ENCODE measurements around the gene MRPL4.
"Not testable (repeated sequence)": the region's sequence is repeated elsewhere in the genome, so short reads cannot be mapped to it uniquely, and the experiment has no call there.

Gene MRPL4

DNA sequence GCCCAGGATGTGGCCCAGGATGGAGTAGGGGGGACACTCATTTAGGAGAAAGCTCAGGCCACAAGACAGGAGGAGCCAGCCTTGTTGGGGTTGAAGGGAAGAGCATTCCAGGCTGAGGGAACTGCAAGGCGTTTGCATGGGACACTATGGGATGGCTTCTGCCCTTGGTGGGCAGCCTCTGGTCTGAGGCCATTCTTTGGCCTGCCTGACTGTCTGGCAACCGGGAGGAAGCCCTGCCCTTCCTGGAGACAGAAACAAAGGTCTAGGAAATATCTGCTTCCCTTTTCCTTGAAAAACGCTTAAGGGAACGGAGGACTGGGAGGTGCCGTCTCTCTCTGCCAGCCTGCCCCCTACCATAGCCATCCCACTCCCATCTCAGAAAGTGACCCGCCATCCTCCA is 16.1 kb downstream of the MRPL4 start:
- no peak for DNase-seq

DNA sequence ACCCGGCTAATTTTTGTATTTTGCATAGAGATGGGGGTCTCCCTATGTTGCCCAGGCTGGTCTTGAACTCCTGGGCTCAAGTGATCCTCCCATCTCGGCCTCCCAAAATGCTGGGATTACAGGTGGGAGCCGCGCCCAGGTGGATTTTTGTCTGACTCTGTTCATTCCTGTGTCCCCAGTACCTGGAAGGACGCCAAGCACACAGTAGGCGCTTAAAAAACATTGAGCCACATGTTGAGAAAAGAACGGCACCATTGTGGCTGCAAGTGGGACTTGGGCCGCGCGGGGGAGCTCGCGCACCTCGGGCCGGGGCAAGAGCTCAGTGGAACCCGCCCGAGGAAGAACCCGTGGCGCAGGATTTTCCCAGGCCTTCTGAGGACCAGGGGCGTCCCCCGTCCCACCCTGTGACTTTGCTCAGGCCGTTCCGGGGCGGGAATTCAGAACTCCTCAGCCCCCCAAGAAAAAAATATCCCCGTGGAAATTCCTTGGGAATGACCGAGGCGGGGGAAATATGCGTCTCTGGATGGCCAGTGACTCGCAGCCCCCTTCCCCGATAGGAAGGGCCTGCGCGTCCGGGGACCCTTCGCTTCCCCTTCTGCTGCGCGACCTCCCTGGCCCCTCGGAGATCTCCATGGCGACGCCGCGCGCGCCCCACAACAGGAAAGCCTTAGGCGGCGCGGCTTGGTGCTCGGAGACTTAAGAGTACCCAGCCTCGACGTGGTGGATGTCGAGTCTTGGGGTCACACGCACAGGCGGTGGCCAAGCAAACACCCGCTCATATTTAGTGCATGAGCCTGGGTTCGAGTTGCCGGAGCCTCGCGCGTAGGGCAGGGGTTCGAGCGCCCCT is 17.5 kb downstream of the MRPL4 start:
- peak; percentile 35 for DNase-seq

DNA sequence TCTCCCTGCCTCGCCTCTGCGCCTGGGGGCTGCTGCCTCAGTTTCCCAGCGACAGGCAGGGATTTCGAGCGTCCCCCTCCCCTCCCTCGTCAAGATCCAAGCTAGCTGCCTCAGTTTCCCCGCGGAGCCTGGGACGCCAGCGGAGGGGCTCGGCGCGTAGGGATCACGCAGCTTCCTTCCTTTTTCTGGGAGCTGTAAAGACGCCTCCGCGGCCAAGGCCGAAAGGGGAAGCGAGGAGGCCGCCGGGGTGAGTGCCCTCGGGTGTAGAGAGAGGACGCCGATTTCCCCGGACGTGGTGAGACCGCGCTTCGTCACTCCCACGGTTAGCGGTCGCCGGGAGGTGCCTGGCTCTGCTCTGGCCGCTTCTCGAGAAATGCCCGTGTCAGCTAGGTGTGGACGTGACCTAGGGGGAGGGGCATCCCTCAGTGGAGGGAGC is 18.2 kb downstream of the MRPL4 start:
- DNase-seq = no peak

DNA sequence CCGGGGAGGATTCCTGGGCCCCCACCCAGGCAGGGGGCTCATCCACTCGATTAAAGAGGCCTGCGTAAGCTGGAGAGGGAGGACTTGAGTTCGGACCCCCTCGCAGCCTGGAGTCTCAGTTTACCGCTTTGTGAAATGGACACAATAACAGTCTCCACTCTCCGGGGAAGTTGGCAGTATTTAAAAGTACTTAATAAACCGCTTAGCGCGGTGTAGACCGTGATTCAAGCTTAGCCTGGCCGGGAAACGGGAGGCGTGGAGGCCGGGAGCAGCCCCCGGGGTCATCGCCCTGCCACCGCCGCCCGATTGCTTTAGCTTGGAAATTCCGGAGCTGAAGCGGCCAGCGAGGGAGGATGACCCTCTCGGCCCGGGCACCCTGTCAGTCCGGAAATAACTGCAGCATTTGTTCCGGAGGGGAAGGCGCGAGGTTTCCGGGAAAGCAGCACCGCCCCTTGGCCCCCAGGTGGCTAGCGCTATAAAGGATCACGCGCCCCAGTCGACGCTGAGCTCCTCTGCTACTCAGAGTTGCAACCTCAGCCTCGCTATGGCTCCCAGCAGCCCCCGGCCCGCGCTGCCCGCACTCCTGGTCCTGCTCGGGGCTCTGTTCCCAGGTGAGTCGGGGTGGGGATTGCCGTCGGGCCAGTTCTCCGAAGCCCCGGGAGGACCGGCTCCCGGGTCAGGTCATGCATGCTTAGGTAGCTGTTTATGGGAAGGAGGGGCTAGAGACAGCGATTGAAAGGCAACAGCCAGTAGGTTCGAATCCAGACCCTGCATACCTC is 18.8 kb downstream of the MRPL4 start, which contains the start of gene ICAM1:
Gene ICAM1 (plus strand): TSS at position 505 of the 779 bp plus-strand sequence. CDS start 40 bp downstream, at position 545.
- no peak for DNase-seq

DNA sequence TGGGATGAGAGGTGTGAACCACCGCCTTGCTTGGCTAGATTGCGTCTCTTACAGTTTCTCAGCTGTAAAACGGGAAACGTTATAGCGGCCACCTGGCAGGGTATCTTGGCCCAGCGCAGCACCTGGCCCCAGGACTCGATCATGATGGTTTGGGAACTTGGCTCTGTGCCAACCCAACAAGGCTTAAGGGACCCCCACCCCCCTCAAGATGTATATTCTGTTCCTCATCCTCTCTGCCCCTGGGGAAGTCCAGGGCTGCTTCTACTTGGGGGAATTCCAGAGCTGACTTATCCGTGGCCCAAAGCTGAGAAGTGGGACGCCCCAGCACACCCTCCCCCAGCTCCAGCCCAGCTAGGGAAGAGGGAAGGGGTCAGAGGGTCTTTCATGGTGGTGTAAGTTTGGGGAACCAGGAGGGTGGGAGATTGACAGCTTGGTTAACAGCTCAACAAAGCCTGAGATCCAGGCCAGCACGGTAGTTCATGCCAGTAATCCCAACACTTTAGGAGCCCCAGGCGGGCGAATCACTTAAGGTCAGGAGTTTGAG is 19.6 kb downstream of the MRPL4 start:
- no peak for DNase-seq

DNA sequence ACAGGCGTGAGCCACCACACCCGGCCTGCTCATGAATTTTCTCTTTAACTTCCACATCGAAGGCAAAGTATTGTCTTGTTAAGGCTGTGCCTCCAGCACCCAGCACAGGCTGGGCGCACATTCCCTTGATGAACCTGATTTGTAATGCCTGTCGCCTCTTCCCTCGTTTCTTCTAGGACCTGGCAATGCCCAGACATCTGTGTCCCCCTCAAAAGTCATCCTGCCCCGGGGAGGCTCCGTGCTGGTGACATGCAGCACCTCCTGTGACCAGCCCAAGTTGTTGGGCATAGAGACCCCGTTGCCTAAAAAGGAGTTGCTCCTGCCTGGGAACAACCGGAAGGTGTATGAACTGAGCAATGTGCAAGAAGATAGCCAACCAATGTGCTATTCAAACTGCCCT is 22.6 kb downstream of the MRPL4 start:
- DNase-seq = no peak

DNA sequence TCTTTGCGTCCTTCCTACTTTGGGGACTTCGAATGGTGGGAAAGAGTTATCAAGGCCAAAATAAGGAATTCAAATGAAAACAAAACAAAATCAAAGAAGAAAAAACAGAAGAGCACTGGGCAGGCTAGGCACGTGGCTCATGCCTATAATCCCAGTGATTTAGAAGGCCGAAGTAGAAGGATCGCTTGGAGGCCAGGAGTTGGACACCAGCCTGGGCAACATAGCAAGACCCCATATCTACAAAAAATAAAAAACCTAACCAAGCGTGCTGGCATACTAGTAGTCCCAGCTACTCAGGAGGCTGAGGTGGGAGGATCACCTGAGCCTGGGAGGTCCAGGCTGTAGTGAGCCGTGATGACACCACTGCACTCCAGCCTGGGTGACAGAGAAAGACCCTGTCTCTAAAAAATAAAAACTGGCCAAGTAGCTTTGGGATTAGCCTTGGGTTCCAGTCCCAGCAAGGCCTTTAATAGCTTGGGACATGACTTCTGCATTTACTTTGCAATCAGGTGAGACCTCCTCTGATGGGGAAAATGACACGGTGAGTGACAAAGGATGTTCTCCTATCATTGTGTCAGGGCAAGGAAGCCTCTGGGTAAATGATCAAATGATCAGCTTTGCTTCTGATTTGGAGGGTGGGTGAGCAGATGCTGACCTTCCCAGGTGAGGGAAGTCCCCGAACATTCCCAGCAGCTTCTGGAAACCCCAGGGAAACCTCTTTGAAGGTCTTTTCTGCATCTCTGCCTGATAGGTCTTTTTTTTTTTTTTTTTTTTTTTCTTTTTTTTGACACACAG is 26.0 kb downstream of the MRPL4 start:
- DNase-seq = no peak

DNA sequence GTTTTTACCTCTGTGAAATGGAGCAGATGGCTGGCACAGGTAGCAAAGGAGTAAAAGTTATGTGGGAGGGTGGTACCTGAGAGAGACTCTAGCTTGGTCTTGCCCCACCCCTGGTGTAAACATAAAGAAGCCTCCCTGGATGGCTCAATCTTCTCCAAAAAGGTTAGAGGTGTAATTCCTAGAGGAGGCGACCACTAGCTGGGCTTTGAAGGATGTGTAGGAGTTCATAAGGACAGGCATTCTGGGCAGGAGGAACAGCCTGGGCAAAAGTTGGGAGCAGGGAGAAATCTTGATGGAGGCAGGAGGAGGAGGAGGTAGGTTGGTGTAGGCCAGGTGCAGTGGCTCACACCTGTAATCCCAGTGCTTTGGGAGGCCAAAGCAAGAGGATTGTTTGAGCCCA is 26.9 kb downstream of the MRPL4 start:
- no peak for DNase-seq

DNA sequence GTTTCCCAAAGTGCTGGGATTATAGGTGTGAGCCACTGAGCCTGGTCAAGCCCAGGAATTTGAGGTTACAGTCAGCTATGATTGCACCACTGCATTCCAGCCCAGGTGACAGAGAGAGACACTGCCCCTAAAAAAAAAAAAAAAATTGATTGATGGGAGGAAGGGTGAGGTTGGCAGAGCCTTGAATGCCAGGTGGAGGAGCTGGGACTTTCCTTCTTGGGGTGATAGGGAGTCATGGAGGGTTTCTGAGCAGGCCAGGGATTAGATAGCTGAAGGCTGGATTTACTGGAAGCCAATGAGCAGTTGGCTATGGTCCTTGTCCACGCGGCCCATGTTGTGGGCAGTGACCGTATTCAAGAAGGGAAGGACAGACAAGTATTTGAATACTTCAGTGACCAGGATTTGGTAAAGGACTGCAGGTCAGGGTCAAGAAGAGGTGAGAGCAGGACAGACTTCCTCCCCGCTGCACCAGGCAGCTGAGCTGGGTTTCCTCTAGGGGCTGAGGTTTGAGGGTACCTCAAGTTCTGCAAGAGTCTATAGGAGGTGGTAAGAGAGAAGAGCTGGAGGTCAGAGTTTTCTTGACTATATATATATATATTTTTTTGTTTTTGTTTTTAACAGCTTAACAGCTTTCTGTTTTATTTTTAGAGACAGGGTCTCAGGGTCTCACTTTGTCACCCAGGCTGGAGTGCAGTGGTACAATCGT is 27.9 kb downstream of the MRPL4 start:
- no peak for DNase-seq

DNA sequence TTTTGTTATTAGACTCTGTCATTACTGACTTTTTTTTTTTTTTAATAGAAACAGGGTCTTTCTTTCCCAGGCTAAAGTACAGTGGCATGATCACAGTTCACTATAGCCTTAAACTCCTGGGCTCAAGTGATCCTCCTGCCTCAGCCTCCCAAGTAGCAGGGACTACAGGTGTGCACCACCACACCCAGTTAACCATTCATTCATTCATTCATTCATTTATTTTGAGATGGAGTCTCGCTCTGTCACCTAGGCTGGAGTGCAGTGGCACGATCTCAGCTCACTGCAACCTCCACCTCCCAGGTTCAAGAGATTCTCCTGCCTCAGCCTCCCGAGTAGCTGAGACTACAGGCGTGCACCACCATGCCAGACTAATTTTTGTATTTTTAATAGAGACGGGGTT is 30.0 kb downstream of the MRPL4 start:
- DNase-seq = not testable (repeated sequence)

DNA sequence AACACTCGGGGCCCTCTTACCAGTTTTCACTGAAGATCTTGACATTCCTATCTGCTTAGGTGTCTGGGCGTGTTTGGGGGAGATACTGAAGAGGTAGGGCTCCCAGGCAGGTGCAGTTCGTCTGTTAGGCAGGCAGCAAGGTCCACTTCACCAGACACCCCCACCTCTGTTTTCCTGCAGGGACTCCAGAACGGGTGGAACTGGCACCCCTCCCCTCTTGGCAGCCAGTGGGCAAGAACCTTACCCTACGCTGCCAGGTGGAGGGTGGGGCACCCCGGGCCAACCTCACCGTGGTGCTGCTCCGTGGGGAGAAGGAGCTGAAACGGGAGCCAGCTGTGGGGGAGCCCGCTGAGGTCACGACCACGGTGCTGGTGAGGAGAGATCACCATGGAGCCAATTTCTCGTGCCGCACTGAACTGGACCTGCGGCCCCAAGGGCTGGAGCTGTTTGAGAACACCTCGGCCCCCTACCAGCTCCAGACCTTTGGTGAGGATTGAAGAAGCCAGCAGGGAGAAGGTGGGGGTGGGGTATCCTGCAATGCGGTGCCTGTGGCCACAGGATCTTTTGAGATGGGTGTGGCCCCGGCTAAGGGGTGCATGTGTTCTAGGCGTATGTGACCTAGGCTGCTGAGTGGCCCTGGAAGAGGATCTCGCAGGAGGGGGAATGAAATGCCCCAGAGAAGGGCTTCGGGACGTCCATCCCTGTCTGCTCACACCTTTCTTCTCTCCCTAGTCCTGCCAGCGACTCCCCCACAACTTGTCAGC is 31.5 kb downstream of the MRPL4 start:
- DNase-seq = no peak

DNA sequence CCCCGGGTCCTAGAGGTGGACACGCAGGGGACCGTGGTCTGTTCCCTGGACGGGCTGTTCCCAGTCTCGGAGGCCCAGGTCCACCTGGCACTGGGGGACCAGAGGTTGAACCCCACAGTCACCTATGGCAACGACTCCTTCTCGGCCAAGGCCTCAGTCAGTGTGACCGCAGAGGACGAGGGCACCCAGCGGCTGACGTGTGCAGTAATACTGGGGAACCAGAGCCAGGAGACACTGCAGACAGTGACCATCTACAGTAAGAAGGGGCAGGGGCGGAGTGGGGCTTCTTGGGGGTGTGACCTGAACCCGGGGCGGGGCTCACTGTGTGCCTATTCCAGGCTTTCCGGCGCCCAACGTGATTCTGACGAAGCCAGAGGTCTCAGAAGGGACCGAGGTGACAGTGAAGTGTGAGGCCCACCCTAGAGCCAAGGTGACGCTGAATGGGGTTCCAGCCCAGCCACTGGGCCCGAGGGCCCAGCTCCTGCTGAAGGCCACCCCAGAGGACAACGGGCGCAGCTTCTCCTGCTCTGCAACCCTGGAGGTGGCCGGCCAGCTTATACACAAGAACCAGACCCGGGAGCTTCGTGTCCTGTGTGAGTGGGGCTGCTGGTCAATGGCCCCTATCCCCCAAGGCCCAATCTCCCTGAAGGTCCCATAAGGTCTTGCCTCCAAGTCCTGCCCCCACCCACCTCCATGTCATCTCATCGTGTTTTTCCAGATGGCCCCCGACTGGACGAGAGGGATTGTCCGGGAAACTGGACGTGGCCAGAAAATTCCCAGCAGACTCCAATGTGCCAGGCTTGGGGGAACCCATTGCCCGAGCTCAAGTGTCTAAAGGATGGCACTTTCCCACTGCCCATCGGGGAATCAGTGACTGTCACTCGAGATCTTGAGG is 32.3 kb downstream of the MRPL4 start:
- no peak for DNase-seq

DNA sequence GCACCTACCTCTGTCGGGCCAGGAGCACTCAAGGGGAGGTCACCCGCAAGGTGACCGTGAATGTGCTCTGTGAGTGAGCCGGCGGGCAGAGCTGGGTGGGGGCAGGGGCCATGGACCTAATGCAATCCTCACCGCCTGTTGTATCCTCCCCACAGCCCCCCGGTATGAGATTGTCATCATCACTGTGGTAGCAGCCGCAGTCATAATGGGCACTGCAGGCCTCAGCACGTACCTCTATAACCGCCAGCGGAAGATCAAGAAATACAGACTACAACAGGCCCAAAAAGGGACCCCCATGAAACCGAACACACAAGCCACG is 32.9 kb downstream of the MRPL4 start:
- no peak for DNase-seq

DNA sequence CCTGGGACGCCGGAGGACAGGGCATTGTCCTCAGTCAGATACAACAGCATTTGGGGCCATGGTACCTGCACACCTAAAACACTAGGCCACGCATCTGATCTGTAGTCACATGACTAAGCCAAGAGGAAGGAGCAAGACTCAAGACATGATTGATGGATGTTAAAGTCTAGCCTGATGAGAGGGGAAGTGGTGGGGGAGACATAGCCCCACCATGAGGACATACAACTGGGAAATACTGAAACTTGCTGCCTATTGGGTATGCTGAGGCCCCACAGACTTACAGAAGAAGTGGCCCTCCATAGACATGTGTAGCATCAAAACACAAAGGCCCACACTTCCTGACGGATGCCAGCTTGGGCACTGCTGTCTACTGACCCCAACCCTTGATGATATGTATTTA is 33.4 kb downstream of the MRPL4 start:
- DNase-seq = no peak

DNA sequence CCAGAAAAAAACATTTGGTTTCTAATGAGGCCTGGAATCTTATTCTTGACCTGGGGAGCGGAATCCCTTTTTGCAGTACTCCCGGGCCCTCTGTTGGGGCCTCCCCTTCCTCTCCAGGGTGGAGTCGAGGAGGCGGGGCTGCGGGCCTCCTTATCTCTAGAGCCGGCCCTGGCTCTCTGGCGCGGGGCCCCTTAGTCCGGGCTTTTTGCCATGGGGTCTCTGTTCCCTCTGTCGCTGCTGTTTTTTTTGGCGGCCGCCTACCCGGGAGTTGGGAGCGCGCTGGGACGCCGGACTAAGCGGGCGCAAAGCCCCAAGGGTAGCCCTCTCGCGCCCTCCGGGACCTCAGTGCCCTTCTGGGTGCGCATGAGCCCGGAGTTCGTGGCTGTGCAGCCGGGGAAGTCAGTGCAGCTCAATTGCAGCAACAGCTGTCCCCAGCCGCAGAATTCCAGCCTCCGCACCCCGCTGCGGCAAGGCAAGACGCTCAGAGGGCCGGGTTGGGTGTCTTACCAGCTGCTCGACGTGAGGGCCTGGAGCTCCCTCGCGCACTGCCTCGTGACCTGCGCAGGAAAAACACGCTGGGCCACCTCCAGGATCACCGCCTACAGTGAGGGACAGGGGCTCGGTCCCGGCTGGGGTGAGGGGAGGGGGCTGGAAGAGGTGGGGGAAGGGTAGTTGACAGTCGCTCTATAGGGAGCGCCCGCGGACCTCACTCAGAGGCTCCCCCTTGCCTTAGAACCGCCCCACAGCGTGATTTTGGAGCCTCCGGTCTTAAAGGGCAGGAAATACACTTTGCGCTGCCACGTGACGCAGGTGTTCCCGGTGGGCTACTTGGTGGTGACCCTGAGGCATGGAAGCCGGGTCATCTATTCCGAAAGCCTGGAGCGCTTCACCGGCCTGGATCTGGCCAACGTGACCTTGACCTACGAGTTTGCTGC is 35.1 kb downstream of the MRPL4 start, which contains the start of gene ICAM4:
Gene ICAM4 (plus strand): TSS at position 153 of the 935 bp plus-strand sequence. CDS start 58 bp downstream, at position 211.
- DNase-seq = no peak

DNA sequence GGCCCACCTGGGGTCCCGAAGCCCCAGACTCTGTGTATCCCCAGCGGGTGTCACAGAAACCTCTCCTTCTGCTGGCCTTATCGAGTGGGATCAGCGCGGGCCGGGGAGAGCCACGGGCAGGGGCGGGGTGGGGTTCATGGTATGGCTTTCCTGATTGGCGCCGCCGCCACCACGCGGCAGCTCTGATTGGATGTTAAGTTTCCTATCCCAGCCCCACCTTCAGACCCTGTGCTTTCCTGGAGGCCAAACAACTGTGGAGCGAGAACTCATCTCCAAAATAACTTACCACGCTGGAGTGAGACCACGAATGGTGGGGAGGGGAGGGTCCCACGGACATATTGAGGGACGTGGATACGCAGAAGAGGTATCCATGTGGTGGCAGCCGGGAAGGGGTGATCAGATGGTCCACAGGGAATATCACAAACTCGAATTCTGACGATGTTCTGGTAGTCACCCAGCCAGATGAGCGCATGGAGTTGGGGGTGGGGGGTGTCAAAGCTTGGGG is 36.7 kb downstream of the MRPL4 start:
- peak; percentile 7 for DNase-seq

DNA sequence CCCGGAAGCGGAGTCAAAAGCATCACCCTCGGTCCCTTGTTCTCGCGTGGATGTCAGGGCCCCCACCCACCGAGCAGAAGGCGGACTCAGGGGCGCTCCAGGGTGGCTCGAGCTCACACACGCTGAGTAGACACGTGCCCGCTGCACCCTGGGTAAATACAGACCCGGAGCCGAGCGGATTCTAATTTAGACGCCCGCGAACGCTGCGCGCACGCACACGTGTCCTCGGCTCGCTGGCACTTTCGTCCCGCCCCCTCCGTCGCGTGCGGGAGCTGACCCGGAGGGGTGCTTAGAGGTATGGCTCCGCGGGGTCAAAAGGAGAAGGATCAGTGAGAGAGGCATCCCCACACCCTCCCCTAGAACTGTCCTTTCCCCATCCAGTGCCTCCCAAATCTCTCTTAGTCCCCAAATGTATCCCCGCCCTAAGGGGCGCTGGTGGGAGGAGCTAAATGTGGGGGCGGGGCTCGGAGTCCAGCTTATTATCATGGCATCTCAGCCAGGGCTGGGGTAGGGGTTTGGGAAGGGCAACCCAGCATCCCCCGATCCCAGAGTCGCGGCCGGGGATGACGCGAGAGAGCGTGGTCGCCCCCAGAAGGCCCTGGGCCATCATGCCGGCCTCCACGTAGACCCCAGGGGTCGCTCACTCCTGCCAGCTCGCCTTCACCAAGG is 37.3 kb downstream of the MRPL4 start:
- peak; percentile 70 for DNase-seq

DNA sequence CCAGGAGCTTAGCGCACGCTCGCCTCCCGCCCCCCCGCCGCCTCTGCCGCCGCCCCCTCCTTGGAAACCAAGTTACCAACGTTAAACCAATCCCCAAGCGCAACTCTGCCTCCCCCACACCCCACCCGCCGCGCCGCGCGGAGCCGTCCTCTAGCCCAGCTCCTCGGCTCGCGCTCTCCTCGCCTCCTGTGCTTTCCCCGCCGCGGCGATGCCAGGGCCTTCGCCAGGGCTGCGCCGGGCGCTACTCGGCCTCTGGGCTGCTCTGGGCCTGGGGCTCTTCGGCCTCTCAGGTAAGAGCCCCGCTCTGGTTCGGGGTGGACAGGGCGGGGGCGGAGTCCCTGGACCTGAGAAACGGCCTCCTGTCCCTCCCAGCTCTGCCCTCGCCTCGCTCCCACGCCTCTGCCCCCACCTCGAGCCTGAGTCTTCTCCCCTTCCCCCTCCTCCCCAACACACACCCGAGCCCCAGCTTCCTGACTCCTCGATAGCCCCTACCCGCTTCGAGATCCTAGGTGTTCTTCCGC is 37.9 kb downstream of the MRPL4 start, which contains the start of gene ICAM5:
Gene ICAM5 (plus strand): TSS at position 117 of the 521 bp plus-strand sequence. CDS start 92 bp downstream, at position 209.
- no peak for DNase-seq

All from NCI-H2227 treated with DMSO at 0.1 percent for 48 hours (cell line).